Fibroblast of skin of right quadriceps (primary cell): ENCODE data around the gene ADD1.
"Not testable (repeated sequence)": the region's sequence is repeated elsewhere in the genome, so short reads cannot be mapped to it uniquely, and the experiment has no call there.

Experiments used
- DNase-seq: peaks from one replicate; pipeline ENCODE4 v3.0.0-alpha.2; 2013

ADD1 gene

GRCh38 chr4:2950221-2950989 is 106.8 kb downstream of the ADD1 start:
- no peak for DNase-seq

GRCh38 chr4:2953496-2953895 is 109.9 kb downstream of the ADD1 start:
- no peak for DNase-seq

- no peak for DNase-seq
Measured at GRCh38 chr4:2954358-2955185, 110.9 kb downstream of the ADD1 start.

- DNase-seq, result not testable (repeated sequence)
Measured at GRCh38 chr4:2955186-2956044, 111.8 kb downstream of the ADD1 start.

- DNase-seq, result peak; percentile 68
Measured at GRCh38 chr4:2958446-2958845, 114.8 kb downstream of the ADD1 start.

GRCh38 chr4:2960450-2960849 is 116.8 kb downstream of the ADD1 start:
- DNase-seq, result not testable (repeated sequence)

GRCh38 chr4:2961421-2961810 is 117.8 kb downstream of the ADD1 start:
- DNase-seq, result no peak

GRCh38 chr4:2961811-2962441 is 118.3 kb downstream of the ADD1 start:
- no peak for DNase-seq

- no peak for DNase-seq
Measured at GRCh38 chr4:2962614-2963174, 119.0 kb downstream of the ADD1 start.

- DNase-seq, result peak; percentile 98
Measured at GRCh38 chr4:2963175-2963965, 119.7 kb downstream of the ADD1 start, which contains the start of the genes GRK4 and NOP14. TSS of gene GRK4 (plus strand) at chr4:2963571. CDS start at chr4:2964071, 500 bp downstream. TSS of gene NOP14 (minus strand) at chr4:2963406. CDS start at chr4:2963319, 87 bp downstream.

- peak; percentile 45 for DNase-seq
Measured at GRCh38 chr4:2963966-2964471, 120.4 kb downstream of the ADD1 start.

GRCh38 chr4:2964706-2965258 is 121.1 kb downstream of the ADD1 start:
- no peak for DNase-seq

GRCh38 chr4:2965262-2965661 is 121.6 kb downstream of the ADD1 start:
- no peak for DNase-seq

- DNase-seq, result no peak
Measured at GRCh38 chr4:2968381-2968780, 124.7 kb downstream of the ADD1 start.

GRCh38 chr4:2971275-2971674 is 127.6 kb downstream of the ADD1 start:
- DNase-seq, result no peak

- peak; percentile 24 for DNase-seq
Measured at GRCh38 chr4:2977211-2978088, 133.8 kb downstream of the ADD1 start.
